Nephron (organoid): ENCODE results near the gene KRTAP4-9.
"Not testable (repeated sequence)": the region's sequence is repeated elsewhere in the genome, so short reads cannot be mapped to it uniquely, and the experiment has no call there.

Experiments
- H3K27ac Mint-ChIP-seq, 3 experiments: 2 replicates each; pipeline ENCODE4 v1.8.0; 2020; ENCODE audit warnings: mixed read lengths in 3 of 3, mild to moderate bottlenecking in 2 of 3, moderate library complexity in 1 of 3
- H3K27me3 Mint-ChIP-seq: 2 replicates; pipeline ENCODE4 v1.8.0; 2021; ENCODE audit warnings: low read depth, mild to moderate bottlenecking, moderate library complexity, mixed read lengths
- H3K36me3 Mint-ChIP-seq: 2 replicates; pipeline ENCODE4 v1.8.0; 2020; ENCODE audit warnings: low read depth, mixed read lengths
- H3K4me1 Mint-ChIP-seq: 2 replicates; pipeline ENCODE4 v1.8.0; 2020; ENCODE audit warnings: mixed read lengths
- H3K4me3 Mint-ChIP-seq, 3 experiments: 2 replicates each; pipeline ENCODE4 v1.8.0; 2020; ENCODE audit warnings: mild to moderate bottlenecking in 3 of 3, mixed read lengths in 3 of 3, moderate library complexity in 2 of 3
- H3K9me3 Mint-ChIP-seq: 2 replicates; pipeline ENCODE4 v1.8.0; 2020; ENCODE audit warnings: mixed read lengths
- TF ChIP-seq, protein P1 (sequence below), 3 experiments: fragments of 200-600 bp; sonication (generic); IDR thresholded peaks; one replicate each; pipeline ENCODE4 v1.5.0; 2021; ENCODE audit warnings: antibody characterized with exemption in 3 of 3; ENCODE audit not compliant: unreplicated experiment in 3 of 3

The KRTAP4-9 gene

GRCh38 chr17:41147531-41148204 lies 42.5 kb downstream of the KRTAP4-9 start:
- H3K27ac Mint-ChIP-seq, result no peak overlapping the region
- no peaks in the 10 kb centered on the region for H3K4me1 Mint-ChIP-seq
- no peak overlapping the region for H3K4me3 Mint-ChIP-seq
- TF ChIP-seq, protein P1, sequence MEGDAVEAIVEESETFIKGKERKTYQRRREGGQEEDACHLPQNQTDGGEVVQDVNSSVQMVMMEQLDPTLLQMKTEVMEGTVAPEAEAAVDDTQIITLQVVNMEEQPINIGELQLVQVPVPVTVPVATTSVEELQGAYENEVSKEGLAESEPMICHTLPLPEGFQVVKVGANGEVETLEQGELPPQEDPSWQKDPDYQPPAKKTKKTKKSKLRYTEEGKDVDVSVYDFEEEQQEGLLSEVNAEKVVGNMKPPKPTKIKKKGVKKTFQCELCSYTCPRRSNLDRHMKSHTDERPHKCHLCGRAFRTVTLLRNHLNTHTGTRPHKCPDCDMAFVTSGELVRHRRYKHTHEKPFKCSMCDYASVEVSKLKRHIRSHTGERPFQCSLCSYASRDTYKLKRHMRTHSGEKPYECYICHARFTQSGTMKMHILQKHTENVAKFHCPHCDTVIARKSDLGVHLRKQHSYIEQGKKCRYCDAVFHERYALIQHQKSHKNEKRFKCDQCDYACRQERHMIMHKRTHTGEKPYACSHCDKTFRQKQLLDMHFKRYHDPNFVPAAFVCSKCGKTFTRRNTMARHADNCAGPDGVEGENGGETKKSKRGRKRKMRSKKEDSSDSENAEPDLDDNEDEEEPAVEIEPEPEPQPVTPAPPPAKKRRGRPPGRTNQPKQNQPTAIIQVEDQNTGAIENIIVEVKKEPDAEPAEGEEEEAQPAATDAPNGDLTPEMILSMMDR (IDR thresholded peaks at IDR 0.05; ENCODE audit: unreplicated experiment in 3 of 3), result no peak
- peaks cover 16% of the 10 kb centered on the region for H3K27me3 Mint-ChIP-seq
- H3K36me3 Mint-ChIP-seq, result no peaks in the 10 kb centered on the region
- peaks cover 16% of the 10 kb centered on the region for H3K9me3 Mint-ChIP-seq

GRCh38 chr17:41148971-41149651 lies 43.9 kb downstream of the KRTAP4-9 start:
- not testable (repeated sequence) for H3K4me3 Mint-ChIP-seq, H3K36me3 Mint-ChIP-seq, H3K4me1 Mint-ChIP-seq, H3K27ac Mint-ChIP-seq, H3K9me3 Mint-ChIP-seq
- H3K27me3 Mint-ChIP-seq, result peaks cover 16% of the 10 kb centered on the region

- H3K27me3 Mint-ChIP-seq, result peaks cover 16% of the 10 kb centered on the region
- TF ChIP-seq, protein P1 (IDR thresholded peaks at IDR 0.05; ENCODE audit: unreplicated experiment in 3 of 3), result no peak
- H3K4me3 Mint-ChIP-seq, result no peak within 1 kb of the TSS
- H3K9me3 Mint-ChIP-seq, result peaks cover 7% of the 10 kb centered on the region
- H3K27ac Mint-ChIP-seq, result no peak within 1 kb of the TSS
- H3K36me3 Mint-ChIP-seq, result no peaks in the 10 kb centered on the region
- no peaks in the 10 kb centered on the region for H3K4me1 Mint-ChIP-seq
Measured at GRCh38 chr17:41149652-41149985, 44.4 kb downstream of the KRTAP4-9 start, which contains the start of gene KRTAP4-5. Gene KRTAP4-5, minus strand, starts transcription at chr17:41149825. Its CDS starts 58 bp downstream, at chr17:41149767.

GRCh38 chr17:41150026-41150425 lies 44.8 kb downstream of the KRTAP4-9 start:
- no peak overlapping the region for H3K4me3 Mint-ChIP-seq
- no peaks in the 10 kb centered on the region for H3K36me3 Mint-ChIP-seq
- TF ChIP-seq, protein P1 (IDR thresholded peaks at IDR 0.05; ENCODE audit: unreplicated experiment in 3 of 3), result no peak
- H3K27ac Mint-ChIP-seq, result no peak overlapping the region
- H3K4me1 Mint-ChIP-seq, result no peaks in the 10 kb centered on the region
- H3K9me3 Mint-ChIP-seq, result peaks cover 5% of the 10 kb centered on the region
- peaks cover 16% of the 10 kb centered on the region for H3K27me3 Mint-ChIP-seq

GRCh38 chr17:41151525-41151924 lies 46.3 kb downstream of the KRTAP4-9 start:
- peaks cover 3% of the 10 kb centered on the region for H3K9me3 Mint-ChIP-seq
- TF ChIP-seq, protein P1 (IDR thresholded peaks at IDR 0.05; ENCODE audit: unreplicated experiment in 3 of 3), result no peak
- H3K27me3 Mint-ChIP-seq, result peaks cover 16% of the 10 kb centered on the region
- no peak overlapping the region for H3K27ac Mint-ChIP-seq
- no peaks in the 10 kb centered on the region for H3K36me3 Mint-ChIP-seq
- no peaks in the 10 kb centered on the region for H3K4me1 Mint-ChIP-seq
- no peak overlapping the region for H3K4me3 Mint-ChIP-seq

DNA sequence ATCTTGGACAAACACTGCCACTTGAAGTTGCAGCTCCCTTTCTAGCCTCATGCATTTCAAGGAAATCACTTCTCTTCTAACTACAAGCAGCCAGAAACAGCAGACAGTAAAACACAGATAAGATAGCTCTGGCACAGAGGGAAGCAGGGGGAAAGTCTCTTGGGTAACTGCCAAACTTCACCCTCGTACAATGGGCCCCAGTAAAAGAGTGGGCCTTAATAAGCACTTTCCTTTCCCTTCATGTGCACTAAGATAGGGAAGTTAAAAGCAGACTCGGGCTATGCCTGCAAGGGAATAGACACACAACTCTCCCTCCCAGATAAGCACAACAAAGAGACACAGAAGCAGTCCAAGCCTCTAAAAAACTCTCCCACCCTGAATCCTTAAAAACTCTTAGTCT lies 48.7 kb downstream of the KRTAP4-9 start:
- H3K27ac Mint-ChIP-seq, result peak overlapping the region in 1 of 3 experiments; percentile 72
- no peak overlapping the region for H3K4me3 Mint-ChIP-seq
- H3K9me3 Mint-ChIP-seq, result peaks cover 3% of the 10 kb centered on the region

More for the DNA sequence above, 48.7 kb downstream of the KRTAP4-9 start:
- H3K36me3 Mint-ChIP-seq, result no peaks in the 10 kb centered on the region
- no peaks in the 10 kb centered on the region for H3K4me1 Mint-ChIP-seq
- H3K27me3 Mint-ChIP-seq, result peaks cover 13% of the 10 kb centered on the region
- TF ChIP-seq, protein P1 (IDR thresholded peaks at IDR 0.05; ENCODE audit: unreplicated experiment in 3 of 3), result no peak
